Left lung (tissue), 10 donors: ENCODE results near the gene OPTN. TPM values are rescaled to one million over a fixed set of nuclear protein-coding genes. Genes with fewer than 3 reads are reported as not detected.

ENCODE experiments used
- ATAC-seq: fragments of 200-7000 bp; cut with Tn5 transposase; one replicate; pipeline ENCODE4 v1.9.1; 2020; ENCODE audit warnings: moderate library complexity
- DNase-seq, 4 donors: peaks; one replicate each; pipeline ENCODE4 v3.0.0-alpha.2; 2013 to 2020
- H3K27ac ChIP-seq, 2 donors: fragments of 200-600 bp; sonication (generic) in 1 of 2; one replicate each; pipeline versions ENCODE4 v1.5.0 to v1.8.0; 2020 to 2021
- H3K27me3 ChIP-seq, 2 donors: fragments of 200-600 bp; sonication (generic) in 1 of 2; one replicate each; pipeline versions ENCODE4 v1.5.0 to v1.8.0; 2020 to 2021
- H3K36me3 ChIP-seq, 2 donors: fragments of 200-600 bp; sonication (generic) in 1 of 2; one replicate each; pipeline versions ENCODE4 v1.5.0 to v1.8.0; 2020 to 2021
- H3K4me1 ChIP-seq, 2 donors: fragments of 200-600 bp; one replicate each; pipeline ENCODE4 v1.8.0; 2021
- H3K4me3 ChIP-seq, 2 donors: fragments of 200-600 bp; sonication (generic) in 1 of 2; one replicate each; pipeline versions ENCODE4 v1.5.0 to v1.8.0; 2020 to 2021; ENCODE audit warnings: mild to moderate bottlenecking in 1 of 2
- H3K9me3 ChIP-seq, 2 donors: fragments of 200-600 bp; sonication (generic) in 1 of 2; one replicate each; pipeline versions ENCODE4 v1.5.0 to v1.8.0; 2020 to 2021
- intact Hi-C, 2 donors: fragments of 100-400 bp; cut with DNase I; formaldehyde crosslinking; loops; one replicate each; pipeline versions ENCODE4 v1.11.2 to v1.14.2; 2022
- polyA plus RNA-seq, 6 donors: library from polyadenylated mRNA; unstranded; fragments of 120-200 nt; gene quantifications; one replicate each; pipeline ENCODE4 v1.2.1, GENCODE V29; 2013; ENCODE audit not compliant: insufficient read length in 6 of 6
- total RNA-seq, 2 donors: library from RNA; stranded (reverse); fragmentation: NEBNext Ultra II Directional; extraction: Animal tissue kit (Norgen Biotek cat#: 25700); gene quantifications; one replicate each; pipeline ENCODE4 v1.2.1, GENCODE V29; 2021
- TF ChIP-seq, protein P1 (sequence below), 2 donors: fragments of 200-600 bp; sonication (generic) in 1 of 2; IDR thresholded peaks; one replicate each; pipeline versions ENCODE4 v1.5.0 to v1.8.0; 2021; ENCODE audit warnings: antibody characterized with exemption in 2 of 2
- donor health status: DM: no; HTN: yes; CAD: no.
- donor health status: DM: no; HTN: no; CAD: no.

OPTN gene
- total and polyA plus RNA-seq, 8 donors, result 36.0 to 51.3 (median 37.3) TPM

DNA sequence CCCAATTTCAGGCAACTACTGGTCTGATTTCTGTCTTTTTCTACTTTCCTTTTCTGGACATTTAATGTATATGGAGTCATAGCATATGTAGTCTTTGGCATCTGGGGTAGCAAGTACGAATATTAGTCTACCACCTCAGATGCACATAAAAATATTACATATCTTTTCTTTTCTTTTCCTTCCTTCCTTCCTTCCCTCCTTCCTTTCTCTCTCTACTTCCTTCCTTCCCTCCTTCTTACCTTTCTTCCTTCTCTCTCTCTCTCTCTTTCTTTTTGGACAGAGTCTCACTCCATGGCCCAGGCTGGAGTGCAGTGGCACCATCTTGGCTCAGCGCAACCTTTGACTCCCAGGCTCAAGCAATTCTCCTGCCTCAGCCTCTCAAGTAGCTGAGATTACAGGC lies 4.0 kb upstream of the OPTN start:
- no peak overlapping the region for H3K4me3 ChIP-seq
- no peaks in the 10 kb centered on the region for H3K9me3 ChIP-seq
- H3K36me3 ChIP-seq, result no peaks in the 10 kb centered on the region
- TF ChIP-seq, protein P1, sequence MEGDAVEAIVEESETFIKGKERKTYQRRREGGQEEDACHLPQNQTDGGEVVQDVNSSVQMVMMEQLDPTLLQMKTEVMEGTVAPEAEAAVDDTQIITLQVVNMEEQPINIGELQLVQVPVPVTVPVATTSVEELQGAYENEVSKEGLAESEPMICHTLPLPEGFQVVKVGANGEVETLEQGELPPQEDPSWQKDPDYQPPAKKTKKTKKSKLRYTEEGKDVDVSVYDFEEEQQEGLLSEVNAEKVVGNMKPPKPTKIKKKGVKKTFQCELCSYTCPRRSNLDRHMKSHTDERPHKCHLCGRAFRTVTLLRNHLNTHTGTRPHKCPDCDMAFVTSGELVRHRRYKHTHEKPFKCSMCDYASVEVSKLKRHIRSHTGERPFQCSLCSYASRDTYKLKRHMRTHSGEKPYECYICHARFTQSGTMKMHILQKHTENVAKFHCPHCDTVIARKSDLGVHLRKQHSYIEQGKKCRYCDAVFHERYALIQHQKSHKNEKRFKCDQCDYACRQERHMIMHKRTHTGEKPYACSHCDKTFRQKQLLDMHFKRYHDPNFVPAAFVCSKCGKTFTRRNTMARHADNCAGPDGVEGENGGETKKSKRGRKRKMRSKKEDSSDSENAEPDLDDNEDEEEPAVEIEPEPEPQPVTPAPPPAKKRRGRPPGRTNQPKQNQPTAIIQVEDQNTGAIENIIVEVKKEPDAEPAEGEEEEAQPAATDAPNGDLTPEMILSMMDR (IDR thresholded peaks at IDR 0.05), result no peak
- no peaks in the 10 kb centered on the region for H3K27me3 ChIP-seq
- ATAC-seq (no peak), DNase-seq (no peak)
- H3K27ac ChIP-seq, result no peak overlapping the region
- intact Hi-C loops, result no loop called here
- H3K4me1 ChIP-seq, result peaks cover 0 to 8% of the 10 kb centered on the region in 2 donors

DNA sequence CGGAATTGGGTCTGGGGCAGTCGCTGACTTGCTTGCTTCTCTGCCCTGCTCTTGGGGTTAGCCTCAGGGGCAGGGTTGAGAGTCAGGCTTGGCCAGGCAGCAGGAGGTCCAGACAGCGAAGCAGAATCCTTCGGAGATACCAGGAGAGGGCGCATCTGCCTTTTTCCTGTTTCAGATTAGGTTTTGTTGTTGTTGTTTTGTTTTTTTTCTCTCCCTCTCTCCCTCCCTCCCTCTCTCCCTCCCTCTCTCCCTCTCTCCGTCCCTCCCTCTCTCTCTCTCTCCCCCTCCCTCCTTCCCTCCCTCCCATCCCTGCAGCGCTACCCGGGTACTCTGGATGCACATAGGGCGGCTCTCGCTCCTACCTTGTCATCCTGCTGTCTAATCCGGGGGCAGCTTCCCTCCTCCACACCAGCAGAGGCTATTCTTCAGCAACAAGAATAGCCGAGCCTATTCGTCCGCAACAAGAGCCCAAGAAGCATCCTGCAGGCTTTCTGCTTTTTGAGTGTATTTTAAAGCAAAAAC lies 758 bp upstream of the OPTN start:
- ATAC-seq, result peak; percentile 45
- Histone ChIP-seq H3K36me3 (no peaks in the 10 kb centered on the region), H3K27ac (peak overlapping the region; percentile 86 to 92), H3K4me3 (peak overlapping the region; percentile 79 to 96), H3K27me3 (no peaks in the 10 kb centered on the region), H3K4me1 (peaks cover 8 to 32% of the 10 kb centered on the region in 2 donors), H3K9me3 (no peaks in the 10 kb centered on the region)
- peak in 3 of 4 donors; percentile 48 to 82 (median 70) for DNase-seq
- TF ChIP-seq, protein P1 (IDR thresholded peaks at IDR 0.05), result peak in 1 of 2 donors; percentile 12
- intact Hi-C loops, result no loop called here

DNA sequence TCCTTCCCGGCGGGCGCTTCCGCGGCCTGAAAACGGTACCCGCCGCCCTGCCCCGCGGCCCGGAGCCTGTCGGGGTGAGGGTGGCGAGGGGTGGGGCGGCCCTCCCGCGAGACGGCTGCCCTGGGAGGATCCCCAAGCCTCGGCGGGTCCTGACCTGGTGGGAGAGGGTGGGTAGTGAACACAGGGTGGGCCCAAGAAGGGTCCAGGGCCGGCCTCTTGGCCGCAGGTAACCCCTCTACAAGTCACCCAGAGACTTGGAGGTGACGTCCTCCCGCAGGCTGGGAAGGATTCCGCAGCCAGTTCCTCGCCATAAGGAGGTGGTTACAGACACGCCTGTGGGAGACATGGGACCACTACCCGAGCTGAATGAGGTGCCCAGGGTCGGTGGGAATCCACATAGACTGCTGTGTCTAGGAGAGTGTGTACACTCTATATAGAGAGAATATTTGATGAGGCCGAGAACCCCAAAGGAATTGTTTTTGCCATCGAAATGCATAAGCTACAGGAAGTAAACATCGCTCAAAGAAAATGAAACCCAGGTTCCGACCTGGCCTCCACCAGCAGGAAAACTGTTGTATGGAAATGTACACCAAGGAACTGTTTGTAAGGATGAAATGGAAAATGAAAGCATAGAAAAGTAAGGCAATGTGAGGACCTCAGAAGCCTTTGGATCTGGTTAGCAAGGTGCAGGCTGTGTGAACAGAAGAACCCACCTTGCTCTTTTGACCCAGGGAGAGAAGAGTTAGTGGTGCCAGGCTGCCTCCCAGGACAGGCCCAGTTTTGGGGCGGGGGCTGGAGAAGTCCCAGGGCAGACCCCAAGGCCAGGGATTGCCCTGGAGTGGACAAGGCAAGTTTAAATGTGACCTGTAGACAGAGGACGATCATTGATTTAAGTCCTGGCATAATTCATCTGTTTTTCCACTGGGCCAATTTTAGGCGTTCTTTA lies 659 bp downstream of the OPTN start:
- TF ChIP-seq, protein P1 (IDR thresholded peaks at IDR 0.05), result no peak
- no peaks in the 10 kb centered on the region for H3K9me3 ChIP-seq
- H3K4me1 ChIP-seq, result peaks cover 8 to 32% of the 10 kb centered on the region in 2 donors
- H3K36me3 ChIP-seq, result no peaks in the 10 kb centered on the region
- peak; percentile 23 to 81 (median 37) for DNase-seq
- H3K27ac ChIP-seq, result peak overlapping the region; percentile 86 to 92
- peak; percentile 51 for ATAC-seq
- no peaks in the 10 kb centered on the region for H3K27me3 ChIP-seq
- peak overlapping the region; percentile 79 to 96 for H3K4me3 ChIP-seq
- intact Hi-C loops, result no loop called here

DNA sequence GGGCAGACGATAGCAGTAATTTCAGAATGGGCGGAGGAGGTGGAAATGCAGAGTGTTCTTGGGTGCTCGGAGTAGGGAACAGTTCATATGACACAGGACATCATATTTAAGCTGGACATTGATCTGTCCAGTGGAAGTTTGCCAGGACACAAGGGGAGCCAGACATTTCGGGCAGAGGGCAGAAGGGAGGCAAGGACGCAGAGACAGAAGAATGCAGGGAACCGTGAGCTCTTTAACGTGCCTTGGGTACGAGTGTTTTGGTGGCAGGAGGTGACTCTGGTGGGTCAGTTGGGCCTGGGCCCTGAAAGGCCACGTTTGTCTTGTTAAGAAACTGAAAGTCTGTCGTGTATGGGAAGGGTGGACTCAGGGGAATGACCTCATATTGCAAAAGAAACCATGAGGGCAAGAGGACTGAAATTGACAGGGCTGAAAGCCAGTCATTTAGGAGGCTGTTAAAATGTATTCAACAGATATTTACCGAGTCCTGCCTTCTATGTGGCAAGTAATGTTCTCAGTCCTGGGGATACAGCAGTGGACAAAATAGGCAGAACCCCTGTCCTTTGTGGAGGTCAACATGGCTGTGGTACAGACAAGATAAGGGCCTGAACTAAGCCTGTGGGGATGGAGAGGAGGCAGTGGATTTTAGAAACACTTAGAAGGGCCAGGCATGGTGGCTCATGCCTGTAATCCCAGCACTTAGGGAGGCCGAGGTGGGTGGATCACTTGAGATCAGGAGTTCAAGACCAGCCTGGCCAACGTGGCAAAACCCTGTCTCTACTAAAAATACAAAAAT lies 2.2 kb downstream of the OPTN start:
- Histone ChIP-seq H3K27me3 (no peaks in the 10 kb centered on the region), H3K27ac (peak overlapping the region; percentile 13 to 50), H3K4me1 (peaks cover 8 to 32% of the 10 kb centered on the region in 2 donors), H3K36me3 (no peaks in the 10 kb centered on the region), H3K4me3 (peak overlapping the region; percentile 1 to 96), H3K9me3 (no peaks in the 10 kb centered on the region)
- ATAC-seq, result no peak
- intact Hi-C loops, result no loop called here
- DNase-seq, result no peak
- TF ChIP-seq, protein P1 (IDR thresholded peaks at IDR 0.05), result no peak
